ENCODE measurements around the gene TST.

DNA sequence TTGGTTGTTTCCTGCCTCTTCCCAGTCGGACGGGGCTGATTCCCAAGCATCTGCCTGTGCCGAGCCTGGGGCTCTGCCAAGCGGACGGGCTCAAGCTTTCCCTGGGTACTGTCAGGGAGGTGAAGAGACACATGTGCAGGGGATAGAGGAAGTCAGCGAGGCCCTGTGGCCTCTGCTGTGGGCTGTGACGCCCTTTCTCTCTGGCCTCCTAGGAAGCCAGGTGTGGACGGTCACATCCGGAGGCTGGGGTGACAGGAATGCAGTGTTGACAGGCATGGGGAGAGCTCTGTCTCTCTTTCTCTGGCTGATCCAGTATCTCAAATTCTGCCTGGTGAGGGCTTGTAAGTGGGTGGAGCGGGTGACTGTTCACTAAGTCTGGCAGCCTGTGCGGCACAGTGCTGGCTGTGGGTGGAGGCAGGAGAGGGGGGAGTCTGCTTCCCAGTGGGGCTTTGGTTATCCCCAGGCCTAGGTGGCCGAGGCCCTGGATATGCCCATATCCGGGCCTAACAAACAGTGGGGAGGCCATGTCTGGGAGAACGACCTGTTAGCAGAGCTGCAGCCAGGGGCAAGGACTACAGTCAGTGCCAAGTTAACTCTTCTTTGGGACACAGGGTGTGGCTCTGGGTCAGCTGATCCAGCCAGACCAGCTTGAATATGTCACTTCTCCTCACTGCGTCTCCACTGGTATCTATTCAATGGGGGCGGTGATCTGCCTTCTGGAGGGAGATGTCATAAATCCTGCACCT is 34.2 kb upstream of the TST start:
- TF ChIP-seq, protein P1, sequence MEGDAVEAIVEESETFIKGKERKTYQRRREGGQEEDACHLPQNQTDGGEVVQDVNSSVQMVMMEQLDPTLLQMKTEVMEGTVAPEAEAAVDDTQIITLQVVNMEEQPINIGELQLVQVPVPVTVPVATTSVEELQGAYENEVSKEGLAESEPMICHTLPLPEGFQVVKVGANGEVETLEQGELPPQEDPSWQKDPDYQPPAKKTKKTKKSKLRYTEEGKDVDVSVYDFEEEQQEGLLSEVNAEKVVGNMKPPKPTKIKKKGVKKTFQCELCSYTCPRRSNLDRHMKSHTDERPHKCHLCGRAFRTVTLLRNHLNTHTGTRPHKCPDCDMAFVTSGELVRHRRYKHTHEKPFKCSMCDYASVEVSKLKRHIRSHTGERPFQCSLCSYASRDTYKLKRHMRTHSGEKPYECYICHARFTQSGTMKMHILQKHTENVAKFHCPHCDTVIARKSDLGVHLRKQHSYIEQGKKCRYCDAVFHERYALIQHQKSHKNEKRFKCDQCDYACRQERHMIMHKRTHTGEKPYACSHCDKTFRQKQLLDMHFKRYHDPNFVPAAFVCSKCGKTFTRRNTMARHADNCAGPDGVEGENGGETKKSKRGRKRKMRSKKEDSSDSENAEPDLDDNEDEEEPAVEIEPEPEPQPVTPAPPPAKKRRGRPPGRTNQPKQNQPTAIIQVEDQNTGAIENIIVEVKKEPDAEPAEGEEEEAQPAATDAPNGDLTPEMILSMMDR (IDR thresholded peaks at IDR 0.05) = no peak
- TF ChIP-seq EZH2phosphoT487 (IDR thresholded peaks at IDR 0.05) (no peak), EZH2 (IDR thresholded peaks at IDR 0.05) (no peak)
